ENCODE measurements around the gene L2HGDH. TPM values are rescaled to one million over a fixed set of nuclear protein-coding genes. Genes with fewer than 3 reads are reported as not detected.

L2HGDH gene
- total RNA-seq, 1 experiment from 2014 or later: 16.9 TPM

DNA sequence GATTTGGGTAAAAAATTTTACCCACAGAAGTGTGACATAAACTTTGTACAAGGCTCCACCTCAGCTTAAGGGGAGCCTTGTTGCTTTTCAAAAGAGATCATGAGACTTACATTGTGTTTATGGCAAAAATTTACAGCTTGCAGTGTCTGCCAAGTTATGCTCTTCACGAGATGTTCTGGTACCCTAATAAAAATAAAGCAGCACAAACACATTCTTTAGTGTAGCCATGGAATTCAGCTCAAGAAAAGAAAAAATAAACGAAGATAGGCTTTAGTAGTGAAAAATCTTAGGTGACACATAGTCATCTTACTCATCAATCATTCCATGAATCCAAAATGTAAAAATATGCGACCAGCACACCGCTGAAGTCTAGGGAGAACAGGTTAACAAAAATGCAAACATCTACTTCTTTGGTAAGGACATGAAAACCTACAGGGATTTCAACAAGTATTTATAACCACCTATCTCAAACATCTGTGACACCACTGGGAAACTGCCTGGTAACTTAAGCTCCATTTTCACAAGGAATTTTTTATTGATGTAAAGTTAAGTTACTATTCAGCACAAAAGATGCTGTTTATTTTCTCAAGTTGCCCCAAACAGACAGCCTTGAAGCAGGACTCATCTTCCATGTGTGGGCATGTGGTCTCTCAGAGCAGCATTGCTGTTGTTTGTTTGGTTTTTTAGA is 33.0 kb upstream of the L2HGDH start:
- peaks cover 0 to 10% of the 10 kb centered on the region in 2 experiments; a peak in 2 of 4 replicates for H3K4me1 ChIP-seq (ENCODE audit: control insufficient read depth in 1 of 2, insufficient read depth in 2 of 2, low read length in 2 of 2)
- no peaks in the 10 kb centered on the region for H3K79me2 ChIP-seq (ENCODE audit: insufficient read depth, low read length)
- TF ChIP-seq TCF7L2 (IDR thresholded peaks at IDR 0.05; ENCODE audit: borderline replicate concordance, extremely low read depth, insufficient read depth, insufficient read length) (no peak), EZH2 (IDR thresholded peaks at IDR 0.05) (no peak), CBX3 (IDR thresholded peaks at IDR 0.05; ENCODE audit: low read depth) (no peak), SP1 (IDR thresholded peaks at IDR 0.05; ENCODE audit: low read depth) (no peak), CEBPB (IDR thresholded peaks at IDR 0.05; ENCODE audit: low read depth) (no peak), JUND (IDR thresholded peaks at IDR 0.05) (no peak), ZFX (IDR thresholded peaks at IDR 0.05) (no peak)
- TF ChIP-seq, protein P1, sequence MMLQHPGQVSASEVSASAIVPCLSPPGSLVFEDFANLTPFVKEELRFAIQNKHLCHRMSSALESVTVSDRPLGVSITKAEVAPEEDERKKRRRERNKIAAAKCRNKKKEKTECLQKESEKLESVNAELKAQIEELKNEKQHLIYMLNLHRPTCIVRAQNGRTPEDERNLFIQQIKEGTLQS (IDR thresholded peaks at IDR 0.05): no peak
- TF ChIP-seq, protein P2, sequence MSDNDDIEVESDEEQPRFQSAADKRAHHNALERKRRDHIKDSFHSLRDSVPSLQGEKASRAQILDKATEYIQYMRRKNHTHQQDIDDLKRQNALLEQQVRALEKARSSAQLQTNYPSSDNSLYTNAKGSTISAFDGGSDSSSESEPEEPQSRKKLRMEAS (IDR thresholded peaks at IDR 0.05): no peak
- BruUV-seq (replicated peaks): no TSS peak
- ATAC-seq (no peak), DNase-seq (ENCODE audit: low read depth, low spot score) (no peak)
- H3K36me3 ChIP-seq (ENCODE audit: control insufficient read depth in 1 of 2, insufficient read depth in 2 of 2, low read length in 2 of 2): no peaks in the 10 kb centered on the region
- no peaks in the 10 kb centered on the region for H4K20me1 ChIP-seq (ENCODE audit: insufficient read depth)
- intact Hi-C loops (cut with micrococcal nuclease): no loop called here
- ChIA-PET POLR2A (no interaction called here), CTCF (interaction anchor here (1.0 kb wide), 1 partner anchor 15 kb away, joined by 3 read pairs; no protein-coding TSS in a partner anchor), RAD21 (ENCODE audit: low non-redundant PET in 1 of 2, low total read pairs in 2 of 2, uncharacterized antibody in 2 of 2, unreplicated experiment in 2 of 2) (no interaction called here)
- no peaks in the 10 kb centered on the region for H3K27me3 ChIP-seq (ENCODE audit: insufficient read depth, low read length)
- H3K27ac ChIP-seq (ENCODE audit: low read depth, low read length): no peak overlapping the region
- H3K9me3 ChIP-seq (ENCODE audit: control insufficient read depth in 1 of 2, insufficient read depth in 1 of 2, low read depth in 1 of 2, low read length in 2 of 2): no peaks in the 10 kb centered on the region
- H3K9ac ChIP-seq (ENCODE audit: low read length): no peak overlapping the region
- H3K4me2 ChIP-seq (ENCODE audit: low read length): no peak overlapping the region
- H2AFZ ChIP-seq (ENCODE audit: low read depth, low read length, poor library complexity, severe bottlenecking): no peak overlapping the region
- H3K4me3 ChIP-seq (replicated peaks in 1 of 2; ENCODE audit: low read depth in 1 of 2, low read length in 2 of 2): no peak overlapping the region
- no peaks in the 10 kb centered on the region for H3K9me2 ChIP-seq (ENCODE audit: insufficient read depth)

DNA sequence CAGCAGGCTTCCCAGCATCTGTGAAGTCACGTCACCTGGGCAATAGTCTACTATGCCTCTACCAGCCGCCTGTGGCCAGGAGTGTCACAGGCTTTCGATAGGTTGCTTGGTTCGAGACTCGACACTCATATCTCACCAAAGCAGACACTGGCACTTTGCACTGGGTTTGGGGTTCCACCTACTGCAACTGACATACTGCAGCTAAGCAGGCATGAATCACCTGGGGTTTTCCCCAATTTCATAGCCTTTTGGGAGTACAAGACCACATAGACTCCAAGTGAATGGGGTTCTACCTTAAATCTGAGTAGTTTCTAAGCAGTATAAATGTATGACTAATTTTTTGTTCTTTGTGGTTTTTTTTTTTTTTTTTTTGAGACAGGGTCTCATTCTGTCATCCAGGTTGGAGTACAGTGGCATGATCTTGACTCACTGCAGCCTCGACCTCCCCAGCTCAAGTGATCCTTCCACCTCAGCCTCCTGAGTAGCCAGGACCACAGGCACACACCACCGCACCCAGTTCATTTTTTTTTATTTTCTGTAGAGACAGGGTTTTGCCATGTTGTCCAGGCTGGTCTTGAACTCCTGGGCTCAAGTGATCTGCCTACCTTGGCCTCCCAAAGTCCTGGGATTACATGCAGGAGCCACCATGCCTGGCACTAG is 32.2 kb upstream of the L2HGDH start:
- H3K9me3 ChIP-seq (ENCODE audit: control insufficient read depth in 1 of 2, insufficient read depth in 1 of 2, low read depth in 1 of 2, low read length in 2 of 2): no peaks in the 10 kb centered on the region
- H3K4me3 ChIP-seq (replicated peaks in 1 of 2; ENCODE audit: low read depth in 1 of 2, low read length in 2 of 2): no peak overlapping the region
- no peak overlapping the region for H3K27ac ChIP-seq (ENCODE audit: low read depth, low read length)
- no peaks in the 10 kb centered on the region for H3K79me2 ChIP-seq (ENCODE audit: insufficient read depth, low read length)
- ChIA-PET CTCF (no interaction called here), POLR2A (no interaction called here), RAD21 (ENCODE audit: low non-redundant PET in 1 of 2, low total read pairs in 2 of 2, uncharacterized antibody in 2 of 2, unreplicated experiment in 2 of 2) (no interaction called here)
- ATAC-seq: no peak
- H2AFZ ChIP-seq (ENCODE audit: low read depth, low read length, poor library complexity, severe bottlenecking): no peak overlapping the region
- no peak overlapping the region for H3K4me2 ChIP-seq (ENCODE audit: low read length)
- no peak overlapping the region for H3K9ac ChIP-seq (ENCODE audit: low read length)
- H3K36me3 ChIP-seq (ENCODE audit: control insufficient read depth in 1 of 2, insufficient read depth in 2 of 2, low read length in 2 of 2): no peaks in the 10 kb centered on the region
- no TSS peak for BruUV-seq (replicated peaks)
- no peak for DNase-seq (ENCODE audit: low read depth, low spot score)
- TF ChIP-seq ELF1 (IDR thresholded peaks at IDR 0.05; ENCODE audit: borderline replicate concordance, low read depth): no peak
- intact Hi-C loops (cut with micrococcal nuclease): no loop called here
- no peaks in the 10 kb centered on the region for H3K27me3 ChIP-seq (ENCODE audit: insufficient read depth, low read length)
- no peaks in the 10 kb centered on the region for H3K9me2 ChIP-seq (ENCODE audit: insufficient read depth)
- peaks cover 0 to 10% of the 10 kb centered on the region in 2 experiments; a peak in 2 of 4 replicates for H3K4me1 ChIP-seq (ENCODE audit: control insufficient read depth in 1 of 2, insufficient read depth in 2 of 2, low read length in 2 of 2)
- H4K20me1 ChIP-seq (ENCODE audit: insufficient read depth): no peaks in the 10 kb centered on the region

All from HCT116 (cell line).